ENCODE measurements around the gene CD19.
"Not testable (repeated sequence)": the region's sequence is repeated elsewhere in the genome, so short reads cannot be mapped to it uniquely, and the experiment has no call there.

The CD19 gene

DNA sequence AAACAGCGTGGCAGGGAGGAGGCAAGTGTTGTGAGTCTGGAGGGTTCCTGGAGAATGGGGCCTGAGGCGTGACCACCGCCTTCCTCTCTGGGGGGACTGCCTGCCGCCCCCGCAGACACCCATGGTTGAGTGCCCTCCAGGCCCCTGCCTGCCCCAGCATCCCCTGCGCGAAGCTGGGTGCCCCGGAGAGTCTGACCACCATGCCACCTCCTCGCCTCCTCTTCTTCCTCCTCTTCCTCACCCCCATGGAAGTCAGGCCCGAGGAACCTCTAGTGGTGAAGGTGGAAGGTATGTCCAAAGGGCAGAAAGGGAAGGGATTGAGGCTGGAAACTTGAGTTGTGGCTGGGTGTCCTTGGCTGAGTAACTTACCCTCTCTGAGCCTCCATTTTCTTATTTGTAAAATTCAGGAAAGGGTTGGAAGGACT, at the start of gene CD19:
Gene CD19 (plus strand): TSS at position 171 of the 425 bp plus-strand sequence. CDS start 30 bp downstream, at position 201.
- no peak for FAIRE-seq

DNA sequence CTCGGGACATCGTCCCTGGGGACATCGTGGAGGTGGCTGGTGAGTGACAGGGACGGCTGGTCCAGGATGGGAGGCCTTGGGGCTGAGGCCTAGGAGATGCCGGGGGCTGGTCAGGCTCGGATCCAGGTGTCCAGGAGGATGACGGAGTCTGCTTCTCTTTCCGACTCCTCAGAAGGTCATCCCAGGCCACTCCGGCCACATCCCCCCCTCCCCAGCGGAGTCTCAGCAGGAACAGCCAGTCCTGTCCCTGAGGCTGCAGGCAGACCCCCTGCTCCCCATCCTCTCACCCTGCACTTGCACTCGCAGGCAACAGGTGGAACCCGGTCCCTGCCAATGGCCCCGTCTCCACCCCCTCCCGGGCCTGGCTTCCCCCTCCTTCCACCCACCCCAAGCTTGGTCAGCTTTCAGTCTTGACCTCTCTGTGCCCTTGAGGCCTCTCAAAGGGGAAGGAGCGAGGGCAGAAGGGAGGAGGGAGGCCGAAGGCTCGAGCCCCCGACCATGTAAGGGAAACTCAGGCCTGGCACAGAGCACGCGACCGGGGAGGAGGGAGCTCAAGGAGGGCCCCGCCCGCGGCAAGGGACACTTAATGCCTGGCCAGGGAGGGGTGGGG, 49.1 kb upstream of the CD19 start:
- no peak for FAIRE-seq

DNA sequence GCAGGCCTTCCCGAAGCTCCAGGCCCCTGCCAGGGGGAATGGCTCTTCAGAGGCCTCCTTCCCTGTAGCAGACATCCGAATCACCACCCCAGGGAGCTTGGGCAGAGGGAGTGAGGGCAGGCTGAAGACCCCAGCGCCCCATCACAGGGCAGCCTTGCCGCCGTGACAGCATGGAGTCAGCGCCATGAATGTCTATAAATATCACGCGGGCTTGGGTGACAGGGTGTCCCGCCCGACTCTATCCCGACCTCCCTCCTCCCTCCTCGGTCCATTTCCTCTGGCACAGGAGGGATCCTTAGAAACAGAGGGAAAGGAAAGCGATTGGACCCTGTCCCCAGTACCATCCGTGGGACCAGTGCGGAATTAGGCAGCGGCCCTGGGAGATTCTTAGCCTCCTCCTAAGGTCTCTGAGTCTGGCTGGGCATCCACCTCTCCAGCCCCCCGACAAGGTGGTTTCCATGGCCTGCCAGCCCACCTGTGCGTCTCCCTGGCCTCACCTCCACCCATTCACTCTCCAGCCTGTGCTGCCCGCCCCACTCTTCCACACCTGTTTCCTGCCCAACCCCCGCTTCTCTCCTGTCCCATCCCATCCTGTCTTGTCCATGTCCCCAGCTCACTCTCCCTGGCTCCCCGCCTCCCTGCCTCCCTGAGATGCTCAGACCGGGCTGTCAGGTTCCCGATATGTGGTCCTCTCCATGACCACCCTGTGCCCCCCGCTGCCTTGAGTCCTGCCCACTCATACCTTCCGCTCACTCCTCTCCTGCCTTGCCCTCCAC, 48.4 kb upstream of the CD19 start:
- no peak for FAIRE-seq

DNA sequence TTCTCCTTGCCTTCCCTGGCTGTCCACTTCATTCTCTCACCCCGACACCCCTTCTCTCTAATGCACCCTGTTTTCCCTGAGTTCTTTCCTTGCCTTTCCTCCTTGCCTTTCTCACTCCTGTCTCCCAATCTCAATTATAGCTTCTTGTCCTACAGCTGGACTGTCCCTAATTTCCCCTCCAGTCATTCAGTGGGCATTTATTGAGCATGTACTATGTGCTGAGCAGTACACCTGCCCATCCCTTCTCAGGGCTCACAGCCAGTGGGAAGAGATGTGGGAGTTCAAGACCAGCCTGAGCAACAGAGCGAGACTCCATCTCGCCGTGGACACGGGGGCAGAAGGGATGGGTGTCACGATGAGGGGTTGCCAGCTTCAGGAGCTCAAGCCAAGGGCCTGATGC, 47.7 kb upstream of the CD19 start:
- no peak for FAIRE-seq

DNA sequence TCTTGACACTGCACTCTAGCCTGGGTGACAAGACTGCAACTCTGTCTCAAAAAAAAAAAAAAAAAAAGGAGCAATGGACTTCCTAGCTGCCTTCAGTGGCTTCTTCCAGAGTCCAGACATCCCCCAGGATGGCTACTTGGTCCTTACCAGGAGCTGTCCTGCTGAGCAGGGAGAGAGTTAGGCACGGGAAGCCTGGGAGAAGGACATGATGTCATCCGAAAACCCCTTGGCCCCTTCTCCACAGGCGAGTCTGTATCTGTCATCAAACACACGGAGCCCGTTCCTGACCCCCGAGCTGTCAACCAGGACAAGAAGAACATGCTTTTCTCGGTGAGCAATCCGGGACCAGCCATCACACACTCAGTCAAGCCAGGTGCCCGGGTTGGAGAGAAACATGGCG, 44.8 kb upstream of the CD19 start:
- no peak for FAIRE-seq

DNA sequence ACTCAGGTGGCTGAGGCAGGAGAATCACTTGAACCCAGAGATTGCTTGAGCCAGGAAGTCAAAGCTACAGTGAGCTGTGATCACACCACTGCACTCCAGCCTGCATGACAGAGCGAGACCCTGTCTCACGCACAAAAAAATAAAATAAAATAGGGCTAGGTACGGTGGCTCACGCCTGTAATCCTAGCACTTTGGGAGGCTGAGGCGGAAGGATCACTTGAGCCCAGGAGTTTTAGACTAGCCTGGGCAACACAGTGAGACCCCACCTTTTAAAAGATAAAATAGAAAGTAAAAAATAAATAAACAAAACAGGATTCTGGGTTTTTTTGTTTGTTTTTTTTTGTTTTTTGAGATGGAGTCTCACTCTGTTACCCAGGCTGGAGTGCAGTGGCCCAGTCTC, 41.4 kb upstream of the CD19 start:
- FAIRE-seq = not testable (repeated sequence)

DNA sequence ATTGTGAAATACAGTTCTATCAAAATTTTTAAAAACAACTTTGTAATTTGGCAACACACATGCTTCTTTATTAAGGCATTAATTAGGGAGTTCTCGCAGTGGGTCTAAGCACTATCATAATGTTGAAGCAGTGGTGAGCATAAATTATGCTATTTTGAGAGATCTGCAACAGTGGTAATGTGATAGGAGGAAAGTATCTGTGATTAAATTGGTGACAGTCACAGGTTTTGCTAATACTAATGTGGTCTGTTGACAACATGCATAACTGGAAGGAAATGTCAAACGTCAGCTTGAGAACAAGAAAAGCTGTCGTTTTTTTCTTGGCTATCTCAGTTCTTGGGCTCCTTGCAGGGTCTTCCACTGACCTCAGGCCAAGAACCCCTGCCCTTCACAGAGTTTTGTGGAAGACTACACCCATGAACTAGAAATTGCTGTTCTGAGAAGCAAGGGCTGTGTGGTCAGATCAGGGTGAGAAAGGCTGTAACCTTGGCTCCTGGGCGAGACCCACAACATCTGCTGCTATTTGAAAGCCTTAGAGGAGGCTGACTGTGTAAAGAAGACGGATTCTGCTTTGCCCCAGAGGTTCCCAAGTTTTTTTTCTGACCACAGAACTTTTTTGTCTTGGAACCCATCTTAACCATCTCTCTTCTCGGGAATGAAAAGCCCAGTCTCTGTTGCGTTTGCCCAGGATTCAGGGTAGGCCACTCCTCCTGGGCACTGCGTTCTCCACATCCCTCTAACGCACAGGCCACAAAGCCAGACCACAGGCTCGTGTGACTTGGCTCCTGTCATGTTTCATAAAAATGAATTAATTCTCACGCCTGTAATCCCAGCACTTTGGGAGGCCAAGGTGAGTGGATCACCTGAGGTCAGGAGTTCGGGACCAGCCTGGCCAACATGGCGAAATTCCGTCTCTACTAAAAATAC, 39.5 kb upstream of the CD19 start:
- FAIRE-seq = no peak

DNA sequence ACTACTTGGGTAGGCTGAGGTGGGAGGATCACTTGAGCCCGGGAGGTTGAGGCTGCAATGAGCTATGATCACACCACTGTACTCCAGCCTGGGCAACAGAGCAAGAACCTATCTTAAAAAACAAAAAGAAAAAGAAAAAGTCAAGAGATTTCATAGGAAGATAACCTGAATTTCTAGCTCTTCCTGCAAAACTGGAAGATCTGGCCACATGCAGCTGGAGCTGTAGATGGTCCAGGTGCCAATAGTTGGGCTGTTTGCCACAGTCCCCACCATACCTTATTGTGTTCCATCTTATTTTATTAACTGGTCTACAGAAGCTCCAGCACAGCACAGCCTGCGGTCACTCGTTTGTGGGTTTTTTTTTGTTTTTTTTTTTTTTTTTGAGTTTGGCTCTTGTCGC, 38.5 kb upstream of the CD19 start:
- FAIRE-seq = no peak

DNA sequence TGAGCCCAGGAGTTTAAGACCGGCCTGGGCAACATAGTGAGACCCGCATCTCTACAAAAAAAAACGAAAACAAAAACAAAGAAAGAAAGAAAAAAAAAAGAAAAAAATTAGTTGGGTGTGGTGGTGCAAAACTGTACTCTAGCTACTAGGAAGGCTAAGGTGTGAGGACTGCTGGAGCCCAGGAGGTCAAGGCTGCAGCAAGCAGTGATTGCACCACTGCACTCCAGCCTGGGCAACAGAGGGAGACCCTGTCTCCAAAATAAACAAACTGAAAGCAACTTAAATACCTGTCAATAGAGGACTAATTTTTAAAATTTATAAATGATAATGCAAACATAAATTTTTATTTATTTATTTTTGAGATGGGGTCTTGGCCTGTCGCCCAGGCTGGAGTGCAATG, 36.2 kb upstream of the CD19 start:
- FAIRE-seq = no peak

DNA sequence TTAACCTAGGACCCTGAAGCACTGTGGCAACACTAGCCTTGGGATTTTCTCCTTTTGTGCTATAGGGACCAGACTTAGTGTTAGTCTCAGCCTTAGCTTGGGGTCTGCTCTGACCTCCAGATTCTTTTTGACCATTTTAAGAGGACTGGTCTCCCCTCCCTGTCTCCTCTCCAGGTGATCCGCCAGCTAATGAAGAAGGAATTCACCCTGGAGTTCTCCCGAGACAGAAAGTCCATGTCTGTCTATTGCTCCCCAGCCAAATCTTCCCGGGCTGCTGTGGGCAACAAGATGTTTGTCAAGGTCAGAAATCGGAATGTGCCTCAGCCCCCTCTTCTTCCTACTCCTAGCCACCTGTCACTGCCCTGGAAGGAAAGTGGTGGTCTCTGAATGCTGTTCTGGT, 33.9 kb upstream of the CD19 start:
- FAIRE-seq = no peak

DNA sequence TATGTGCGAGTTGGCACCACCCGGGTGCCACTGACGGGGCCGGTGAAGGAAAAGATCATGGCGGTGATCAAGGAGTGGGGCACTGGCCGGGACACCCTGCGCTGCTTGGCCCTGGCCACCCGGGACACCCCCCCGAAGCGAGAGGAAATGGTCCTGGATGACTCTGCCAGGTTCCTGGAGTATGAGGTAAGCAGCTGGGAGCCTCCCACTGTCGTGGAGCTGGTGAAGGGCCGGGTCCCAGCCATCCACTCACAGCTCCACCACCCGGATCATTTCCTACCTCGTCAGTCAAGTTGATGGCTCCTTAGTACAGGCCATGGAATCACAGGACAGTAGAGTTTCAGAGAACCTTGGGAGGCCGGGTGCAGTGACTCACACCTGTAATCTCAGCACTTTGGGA, 33.5 kb upstream of the CD19 start:
- no peak for FAIRE-seq

DNA sequence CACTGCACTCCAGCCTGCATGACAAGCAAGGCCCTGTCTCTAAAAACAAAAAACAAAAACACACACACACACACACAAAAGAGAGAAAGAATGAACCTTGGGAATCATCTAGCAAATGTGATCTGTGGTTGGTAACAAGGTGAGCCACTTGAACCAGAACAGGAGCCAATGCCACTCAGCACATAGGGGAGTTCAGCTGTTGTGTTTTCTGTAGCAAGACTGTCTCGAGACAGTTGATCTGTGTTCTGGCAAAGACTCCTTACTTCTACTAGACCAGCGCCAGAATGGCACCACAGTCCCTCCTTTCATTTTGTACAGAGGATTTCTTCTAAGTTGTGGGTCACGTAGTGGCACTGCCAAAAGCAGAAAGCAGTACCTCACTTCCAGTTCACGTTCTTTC, 32.8 kb upstream of the CD19 start:
- no peak for FAIRE-seq

DNA sequence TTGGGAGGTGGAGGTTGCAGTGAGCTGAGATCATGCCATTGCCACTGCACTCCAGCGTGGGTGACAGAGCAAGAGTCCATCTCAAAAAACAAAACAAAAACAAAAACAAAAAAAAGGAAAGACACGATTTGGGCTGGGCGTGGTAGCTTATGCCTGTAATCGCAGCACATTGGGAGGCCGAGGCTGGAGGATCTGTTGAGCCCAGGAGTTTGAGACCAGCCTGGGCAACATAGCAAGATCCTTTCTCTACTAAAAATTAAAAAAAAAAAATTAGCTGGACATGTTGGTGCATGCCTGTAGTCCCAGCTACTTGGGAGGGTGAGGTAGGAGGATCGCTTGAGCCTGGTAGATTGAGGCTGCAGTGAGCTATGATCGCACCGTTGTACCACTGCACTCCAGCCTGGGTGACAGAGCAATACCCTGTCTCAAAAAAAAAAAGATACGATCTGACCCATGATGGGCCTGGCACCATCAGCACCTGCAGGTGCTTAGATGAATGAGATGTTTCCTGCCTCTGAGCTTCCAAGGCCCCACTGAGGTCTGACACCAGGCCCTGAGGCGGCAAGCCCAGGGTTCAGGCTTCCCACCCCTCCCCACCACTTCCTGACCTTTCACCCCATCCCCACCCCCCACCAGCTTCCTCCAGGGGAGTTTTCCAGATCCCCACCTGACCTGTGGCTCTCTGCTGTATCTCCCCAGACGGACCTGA, 31.7 kb upstream of the CD19 start:
- no peak for FAIRE-seq

DNA sequence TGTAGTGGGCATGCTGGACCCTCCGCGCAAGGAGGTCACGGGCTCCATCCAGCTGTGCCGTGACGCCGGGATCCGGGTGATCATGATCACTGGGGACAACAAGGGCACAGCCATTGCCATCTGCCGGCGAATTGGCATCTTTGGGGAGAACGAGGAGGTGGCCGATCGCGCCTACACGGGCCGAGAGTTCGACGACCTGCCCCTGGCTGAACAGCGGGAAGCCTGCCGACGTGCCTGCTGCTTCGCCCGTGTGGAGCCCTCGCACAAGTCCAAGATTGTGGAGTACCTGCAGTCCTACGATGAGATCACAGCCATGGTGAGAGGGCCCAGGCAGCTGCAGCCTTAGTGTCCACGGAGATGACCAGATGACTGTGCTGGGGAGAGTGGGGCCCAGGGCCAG, 31.2 kb upstream of the CD19 start:
- FAIRE-seq = no peak

DNA sequence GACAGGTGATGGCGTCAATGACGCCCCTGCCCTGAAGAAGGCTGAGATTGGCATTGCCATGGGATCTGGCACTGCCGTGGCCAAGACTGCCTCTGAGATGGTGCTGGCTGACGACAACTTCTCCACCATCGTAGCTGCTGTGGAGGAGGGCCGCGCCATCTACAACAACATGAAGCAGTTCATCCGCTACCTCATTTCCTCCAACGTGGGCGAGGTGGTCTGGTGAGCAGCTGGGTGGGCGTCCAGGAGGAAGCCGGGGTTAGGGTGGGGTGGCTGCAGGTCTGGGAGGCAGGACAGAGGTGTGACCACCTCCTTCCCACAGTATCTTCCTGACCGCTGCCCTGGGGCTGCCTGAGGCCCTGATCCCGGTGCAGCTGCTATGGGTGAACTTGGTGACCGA, 29.9 kb upstream of the CD19 start:
- no peak for FAIRE-seq

DNA sequence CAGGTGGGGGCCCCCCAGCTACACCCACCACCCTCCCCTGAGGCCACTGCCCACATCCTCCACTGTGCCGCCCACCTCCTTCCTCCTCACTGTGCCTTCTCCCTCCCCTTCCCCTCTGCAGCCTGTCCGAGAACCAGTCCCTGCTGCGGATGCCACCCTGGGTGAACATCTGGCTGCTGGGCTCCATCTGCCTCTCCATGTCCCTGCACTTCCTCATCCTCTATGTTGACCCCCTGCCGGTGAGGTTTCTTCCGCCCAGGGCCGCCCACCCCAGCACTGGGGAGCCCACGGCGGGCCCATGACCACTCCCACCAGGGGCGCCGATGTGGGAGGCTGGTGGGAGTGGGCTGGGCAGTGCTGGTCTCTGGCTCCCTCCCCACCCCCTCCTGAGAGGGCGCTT, 28.9 kb upstream of the CD19 start:
- FAIRE-seq = no peak

DNA sequence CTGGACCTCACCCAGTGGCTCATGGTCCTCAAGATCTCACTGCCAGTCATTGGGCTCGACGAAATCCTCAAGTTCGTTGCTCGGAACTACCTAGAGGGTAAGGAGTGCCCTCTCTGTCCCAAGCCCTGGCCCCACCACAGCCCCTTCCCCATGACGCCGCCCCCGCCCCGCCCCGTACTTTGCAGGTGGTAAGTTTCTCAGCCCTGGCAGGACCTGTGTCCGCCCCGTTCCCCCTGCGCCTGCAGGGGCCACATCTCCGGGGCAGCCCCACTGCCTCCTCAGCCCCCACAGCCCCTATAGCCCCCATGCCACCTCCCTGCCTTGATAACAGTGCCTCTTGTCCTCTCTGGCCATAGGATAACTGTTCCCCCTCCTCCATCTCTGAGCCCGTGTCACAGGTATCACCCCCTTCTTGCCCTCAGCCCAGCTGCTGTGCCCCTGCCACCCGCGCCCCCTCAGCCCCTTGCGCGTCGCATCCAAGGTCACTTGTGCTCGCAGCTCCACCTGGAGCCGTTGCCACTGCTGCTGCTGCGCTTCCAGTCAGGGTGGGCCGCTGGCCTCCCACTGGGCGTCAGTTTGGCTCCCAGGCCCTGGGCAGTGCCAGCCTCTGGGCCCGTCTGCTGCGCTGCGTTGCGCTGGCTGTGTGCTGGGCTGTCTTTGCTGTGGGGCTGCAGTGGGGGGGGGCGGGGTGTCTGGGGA, 28.3 kb upstream of the CD19 start:
- no peak for FAIRE-seq

DNA sequence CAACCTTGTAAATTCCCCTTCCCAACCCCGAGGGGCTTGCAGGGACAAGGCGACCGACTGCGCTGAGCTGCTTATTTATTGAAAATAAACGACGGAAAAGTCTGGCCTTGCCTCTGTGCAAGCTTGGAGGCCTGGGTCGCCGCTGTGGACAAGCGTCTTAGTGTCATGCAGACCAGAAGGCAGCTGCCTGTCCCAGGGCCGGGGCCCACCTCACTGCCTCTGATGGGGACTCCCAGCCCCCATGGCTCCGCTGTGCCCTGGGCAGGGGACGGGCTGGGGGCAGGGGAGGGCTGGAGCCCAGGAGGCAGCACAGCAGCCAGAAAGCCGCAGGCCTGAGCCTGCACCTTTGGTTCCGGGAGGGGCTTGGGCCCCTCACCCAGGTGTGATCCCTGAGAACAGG, 27.4 kb upstream of the CD19 start:
- no peak for FAIRE-seq

DNA sequence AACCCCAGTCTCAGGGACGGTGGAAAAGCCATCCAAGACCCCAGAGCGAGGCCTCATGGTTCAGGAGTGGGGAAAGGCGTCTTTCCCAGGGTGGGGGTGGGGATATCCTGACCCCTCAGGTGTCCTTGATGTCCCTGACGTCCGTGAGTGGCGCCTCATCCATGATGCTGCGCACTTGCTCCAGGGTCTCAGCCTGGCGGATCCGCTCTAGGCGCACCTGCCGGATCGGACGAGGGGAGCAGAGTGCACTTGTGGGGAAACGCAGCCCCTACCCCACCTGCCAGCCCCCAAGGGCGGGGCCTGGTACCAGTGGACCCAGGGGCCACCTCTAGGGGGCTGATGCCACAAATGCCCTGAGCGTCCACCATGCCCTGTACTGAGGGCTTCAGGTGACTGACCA, 26.9 kb upstream of the CD19 start:
- FAIRE-seq = no peak

DNA sequence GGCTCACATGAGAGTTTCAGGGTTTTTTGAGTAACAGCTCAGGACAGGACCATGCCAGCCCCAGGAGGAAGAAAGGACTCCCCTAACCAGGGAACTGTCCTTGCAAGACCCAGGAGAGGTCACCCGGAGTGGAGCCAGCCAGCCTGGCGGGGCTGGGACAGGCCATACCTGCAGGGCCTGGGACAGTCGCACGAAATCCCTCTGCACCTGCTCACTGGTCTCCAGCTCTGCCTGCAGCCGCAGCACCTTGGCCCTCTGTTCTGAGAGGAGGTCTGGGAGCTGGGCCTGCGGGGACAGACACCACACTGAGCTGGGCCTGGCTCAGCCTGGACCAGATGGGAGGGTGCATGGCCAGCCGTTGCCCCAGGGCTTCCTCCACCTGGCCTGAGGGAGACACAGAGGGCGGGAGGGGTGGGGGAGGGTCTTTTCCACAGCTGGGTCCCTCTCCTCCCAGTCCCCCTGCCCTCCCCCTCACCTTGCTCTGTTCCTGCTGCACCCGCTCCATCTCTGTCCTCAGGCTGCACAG, 26.5 kb upstream of the CD19 start:
- no peak for FAIRE-seq

DNA sequence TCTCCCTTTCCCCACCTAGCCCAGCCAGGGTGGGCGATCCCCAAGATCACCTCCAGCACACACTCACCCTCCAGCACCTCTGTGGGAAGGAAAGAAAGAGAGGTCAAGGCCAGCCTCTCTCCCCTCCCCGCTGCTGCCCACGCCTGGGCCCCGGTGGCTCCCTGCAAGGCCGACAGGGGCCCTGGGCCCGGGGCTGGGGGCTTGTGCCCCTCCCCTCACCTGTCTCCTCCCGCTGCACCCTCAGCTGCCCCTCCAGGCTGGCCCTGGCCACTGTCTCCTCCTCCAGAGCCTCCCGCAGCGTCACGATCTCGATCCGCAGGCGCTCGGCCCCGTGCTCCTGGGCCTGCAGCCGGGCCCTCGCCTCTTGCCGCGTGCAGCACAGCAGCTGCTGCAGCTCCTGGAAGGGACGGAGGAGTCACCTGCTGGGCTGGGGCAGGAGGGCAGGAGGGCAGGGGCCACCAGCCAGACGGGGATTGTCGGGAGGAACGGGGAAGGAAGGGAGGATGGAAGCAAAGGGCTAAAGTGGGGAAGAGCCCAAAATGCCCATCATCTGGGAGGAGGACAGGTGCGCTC, 25.9 kb upstream of the CD19 start:
- FAIRE-seq = no peak
